Neural cell (in vitro differentiated cells): ENCODE results near the gene CDH20. TPM values are rescaled to one million over a fixed set of nuclear protein-coding genes. Genes with fewer than 3 reads are reported as not detected.

ENCODE experiments used
- H2AFZ ChIP-seq: fragments of 200-600, 300-800 bp; sonication (generic), shearing (Covaris generic); 2 replicates; pipeline ENCODE4 v1.6.0; 2014; ENCODE audit warnings: low read depth, mild to moderate bottlenecking, antibody characterized with exemption, low read length, moderate library complexity
- H3F3A ChIP-seq: fragments of 200-600 bp; shearing (Covaris generic); 2 replicates; pipeline ENCODE4 v1.6.1; 2016; ENCODE audit warnings: mild to moderate bottlenecking, moderate library complexity, mixed read lengths, antibody characterized with exemption, low read length; ENCODE audit not compliant: insufficient read depth, poor library complexity, severe bottlenecking
- H3K27ac ChIP-seq: fragments of 200-600, 300-800 bp; sonication (generic), shearing (Covaris generic); 2 replicates; pipeline ENCODE4 v1.5.1; 2014; ENCODE audit warnings: mild to moderate bottlenecking, low read length, moderate library complexity
- H3K27me3 ChIP-seq: fragments of 300-800, 200-600 bp; sonication (generic), shearing (Covaris generic); 2 replicates; pipeline ENCODE4 v1.6.0; 2014; ENCODE audit warnings: mild to moderate bottlenecking, low read depth, low read length, moderate library complexity; ENCODE audit not compliant: insufficient read depth
- H3K36me3 ChIP-seq: fragments of 300-800, 200-600 bp; sonication (generic), shearing (Covaris generic); 2 replicates; pipeline ENCODE4 v1.5.1; 2014; ENCODE audit warnings: mild to moderate bottlenecking, antibody characterized with exemption, low read length, moderate library complexity; ENCODE audit not compliant: insufficient read depth
- H3K4me2 ChIP-seq: fragments of 300-800, 200-600 bp; sonication (generic), shearing (Covaris generic); 2 replicates; pipeline ENCODE4 v1.6.0; 2014; ENCODE audit warnings: mild to moderate bottlenecking, low read length
- H3K4me3 ChIP-seq: fragments of 300-800, 200-600 bp; sonication (generic), shearing (Covaris generic); 2 replicates; pipeline ENCODE4 v1.5.1; 2014; ENCODE audit warnings: mild to moderate bottlenecking, low read length, moderate library complexity
- H3K79me2 ChIP-seq: fragments of 200-600 bp; shearing (Covaris generic); replicated peaks from 2 replicates; pipeline ENCODE4 v1.6.0; 2014; ENCODE audit warnings: mild to moderate bottlenecking, low read length, moderate library complexity; ENCODE audit not compliant: insufficient read depth
- H3K9ac ChIP-seq: fragments of 300-800, 200-600 bp; sonication (generic), shearing (Covaris generic); 2 replicates; pipeline ENCODE4 v1.6.1; 2016; ENCODE audit warnings: mild to moderate bottlenecking, low read length, mixed read lengths
- H3K9me2 ChIP-seq: fragments of 200-600 bp; shearing (Covaris generic); 2 replicates; pipeline ENCODE4 v1.6.1; 2016; ENCODE audit warnings: mild to moderate bottlenecking, low read length, mixed read lengths; ENCODE audit not compliant: insufficient read depth
- H3K9me3 ChIP-seq: fragments of 200-600, 300-800 bp; sonication (generic), shearing (Covaris generic); 2 replicates; pipeline ENCODE4 v1.6.1; 2016; ENCODE audit warnings: mild to moderate bottlenecking, mixed run types, low read length, moderate library complexity, mixed read lengths
- H4K20me1 ChIP-seq: fragments of 200-600 bp; shearing (Covaris generic); 2 replicates; pipeline ENCODE4 v1.6.1; 2016; ENCODE audit warnings: mild to moderate bottlenecking, mixed run types; ENCODE audit not compliant: insufficient read depth
- EP300 ChIP-seq: fragments of 450-650 bp; conservative IDR thresholded peaks from 2 replicates; pipeline ENCODE4 v1.6.1; 2014; ENCODE audit warnings: antibody characterized with exemption, mild to moderate bottlenecking, moderate library complexity; ENCODE audit not compliant: poor library complexity, severe bottlenecking
- EZH2 ChIP-seq: fragments of 200-600, 300-800 bp; shearing (Covaris generic), sonication (generic); IDR thresholded peaks from 2 replicates; pipeline ENCODE4 v1.6.1; 2014; ENCODE audit warnings: antibody characterized with exemption, low read length, borderline replicate concordance, mild to moderate bottlenecking; ENCODE audit not compliant: insufficient read depth, poor library complexity, severe bottlenecking
- MXI1 ChIP-seq: fragments of 450-650 bp; conservative IDR thresholded peaks from 2 replicates; pipeline ENCODE4 v1.6.1; 2014; ENCODE audit warnings: antibody characterized with exemption, mild to moderate bottlenecking; ENCODE audit not compliant: poor library complexity, severe bottlenecking
- POLR2AphosphoS5 ChIP-seq: IDR thresholded peaks from 2 replicates; pipeline ENCODE4 v1.6.1; 2012
- RAD21 ChIP-seq: fragments of 450-650 bp; conservative IDR thresholded peaks from 2 replicates; pipeline ENCODE4 v1.6.1; 2014; ENCODE audit warnings: antibody characterized with exemption, mild to moderate bottlenecking, moderate library complexity
- SMC3 ChIP-seq: fragments of 450-650 bp; conservative IDR thresholded peaks from 2 replicates; pipeline ENCODE4 v1.6.1; 2014; ENCODE audit warnings: antibody characterized with exemption, mild to moderate bottlenecking, moderate library complexity; ENCODE audit not compliant: poor library complexity
- TAF1 ChIP-seq: IDR thresholded peaks from 2 replicates; pipeline ENCODE4 v1.6.1; 2012; ENCODE audit warnings: low read depth
- polyA plus RNA-seq: library from polyadenylated mRNA; depleted of rRNA; stranded (reverse); fragments of >200 nt; gene quantifications from 2 replicates; pipeline ENCODE4 v1.2.3, GENCODE V29; 2014
- TF ChIP-seq, protein P1 (sequence below): fragments of 450-650 bp; IDR thresholded peaks from 2 replicates; pipeline ENCODE4 v1.5.1; 2014; ENCODE audit warnings: antibody characterized with exemption, mild to moderate bottlenecking, moderate library complexity; ENCODE audit not compliant: poor library complexity, severe bottlenecking
- TF ChIP-seq, protein P2 (sequence below): IDR thresholded peaks from 2 replicates; pipeline ENCODE4 v1.6.1; 2012; ENCODE audit warnings: borderline replicate concordance

Gene CDH20
- polyA plus RNA-seq, 1 donor from 2014 or later: 1.7 TPM

DNA sequence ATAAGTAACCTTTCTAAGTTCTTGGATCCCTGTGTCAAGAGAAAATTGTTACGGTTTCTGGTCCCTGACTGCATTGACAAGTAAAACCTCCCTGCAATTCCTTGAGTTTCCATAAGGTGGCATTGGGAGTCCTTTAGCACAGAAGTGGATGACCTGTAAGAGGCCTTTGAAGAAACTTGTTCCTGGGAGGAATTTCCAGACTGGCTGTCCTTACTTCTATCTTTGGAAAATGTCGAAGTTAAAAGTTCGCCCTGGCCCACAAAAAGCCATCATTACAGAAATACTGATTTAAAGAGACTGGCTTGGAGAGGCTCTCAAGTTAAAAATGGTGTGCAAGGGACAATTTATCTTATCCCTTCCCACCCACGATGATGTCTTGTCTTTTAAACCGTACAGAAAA, 218.4 kb downstream of the CDH20 start:
- Histone ChIP-seq H3K9me3 (no peaks in the 10 kb centered on the region), H3F3A (no peaks in the 10 kb centered on the region), H3K36me3 (no peaks in the 10 kb centered on the region), H3K27ac (no peak overlapping the region), H4K20me1 (no peaks in the 10 kb centered on the region), H3K4me3 (no peak overlapping the region), H3K9ac (no peak overlapping the region), H3K27me3 (no peaks in the 10 kb centered on the region), H2AFZ (no peak overlapping the region), H3K79me2 (no peaks in the 10 kb centered on the region), H3K9me2 (no peaks in the 10 kb centered on the region), H3K4me2 (no peak overlapping the region)
- TF ChIP-seq EZH2: no peak
- no peak for TF ChIP-seq MXI1
- TF ChIP-seq, protein P1, sequence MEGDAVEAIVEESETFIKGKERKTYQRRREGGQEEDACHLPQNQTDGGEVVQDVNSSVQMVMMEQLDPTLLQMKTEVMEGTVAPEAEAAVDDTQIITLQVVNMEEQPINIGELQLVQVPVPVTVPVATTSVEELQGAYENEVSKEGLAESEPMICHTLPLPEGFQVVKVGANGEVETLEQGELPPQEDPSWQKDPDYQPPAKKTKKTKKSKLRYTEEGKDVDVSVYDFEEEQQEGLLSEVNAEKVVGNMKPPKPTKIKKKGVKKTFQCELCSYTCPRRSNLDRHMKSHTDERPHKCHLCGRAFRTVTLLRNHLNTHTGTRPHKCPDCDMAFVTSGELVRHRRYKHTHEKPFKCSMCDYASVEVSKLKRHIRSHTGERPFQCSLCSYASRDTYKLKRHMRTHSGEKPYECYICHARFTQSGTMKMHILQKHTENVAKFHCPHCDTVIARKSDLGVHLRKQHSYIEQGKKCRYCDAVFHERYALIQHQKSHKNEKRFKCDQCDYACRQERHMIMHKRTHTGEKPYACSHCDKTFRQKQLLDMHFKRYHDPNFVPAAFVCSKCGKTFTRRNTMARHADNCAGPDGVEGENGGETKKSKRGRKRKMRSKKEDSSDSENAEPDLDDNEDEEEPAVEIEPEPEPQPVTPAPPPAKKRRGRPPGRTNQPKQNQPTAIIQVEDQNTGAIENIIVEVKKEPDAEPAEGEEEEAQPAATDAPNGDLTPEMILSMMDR: peak; percentile 80
- TF ChIP-seq TAF1: no peak
- no peak for TF ChIP-seq POLR2AphosphoS5
- peak; percentile 79 for TF ChIP-seq RAD21
- TF ChIP-seq EP300: no peak
- TF ChIP-seq, protein P2, sequence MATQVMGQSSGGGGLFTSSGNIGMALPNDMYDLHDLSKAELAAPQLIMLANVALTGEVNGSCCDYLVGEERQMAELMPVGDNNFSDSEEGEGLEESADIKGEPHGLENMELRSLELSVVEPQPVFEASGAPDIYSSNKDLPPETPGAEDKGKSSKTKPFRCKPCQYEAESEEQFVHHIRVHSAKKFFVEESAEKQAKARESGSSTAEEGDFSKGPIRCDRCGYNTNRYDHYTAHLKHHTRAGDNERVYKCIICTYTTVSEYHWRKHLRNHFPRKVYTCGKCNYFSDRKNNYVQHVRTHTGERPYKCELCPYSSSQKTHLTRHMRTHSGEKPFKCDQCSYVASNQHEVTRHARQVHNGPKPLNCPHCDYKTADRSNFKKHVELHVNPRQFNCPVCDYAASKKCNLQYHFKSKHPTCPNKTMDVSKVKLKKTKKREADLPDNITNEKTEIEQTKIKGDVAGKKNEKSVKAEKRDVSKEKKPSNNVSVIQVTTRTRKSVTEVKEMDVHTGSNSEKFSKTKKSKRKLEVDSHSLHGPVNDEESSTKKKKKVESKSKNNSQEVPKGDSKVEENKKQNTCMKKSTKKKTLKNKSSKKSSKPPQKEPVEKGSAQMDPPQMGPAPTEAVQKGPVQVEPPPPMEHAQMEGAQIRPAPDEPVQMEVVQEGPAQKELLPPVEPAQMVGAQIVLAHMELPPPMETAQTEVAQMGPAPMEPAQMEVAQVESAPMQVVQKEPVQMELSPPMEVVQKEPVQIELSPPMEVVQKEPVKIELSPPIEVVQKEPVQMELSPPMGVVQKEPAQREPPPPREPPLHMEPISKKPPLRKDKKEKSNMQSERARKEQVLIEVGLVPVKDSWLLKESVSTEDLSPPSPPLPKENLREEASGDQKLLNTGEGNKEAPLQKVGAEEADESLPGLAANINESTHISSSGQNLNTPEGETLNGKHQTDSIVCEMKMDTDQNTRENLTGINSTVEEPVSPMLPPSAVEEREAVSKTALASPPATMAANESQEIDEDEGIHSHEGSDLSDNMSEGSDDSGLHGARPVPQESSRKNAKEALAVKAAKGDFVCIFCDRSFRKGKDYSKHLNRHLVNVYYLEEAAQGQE: no peak
- TF ChIP-seq SMC3: peak; percentile 88

DNA sequence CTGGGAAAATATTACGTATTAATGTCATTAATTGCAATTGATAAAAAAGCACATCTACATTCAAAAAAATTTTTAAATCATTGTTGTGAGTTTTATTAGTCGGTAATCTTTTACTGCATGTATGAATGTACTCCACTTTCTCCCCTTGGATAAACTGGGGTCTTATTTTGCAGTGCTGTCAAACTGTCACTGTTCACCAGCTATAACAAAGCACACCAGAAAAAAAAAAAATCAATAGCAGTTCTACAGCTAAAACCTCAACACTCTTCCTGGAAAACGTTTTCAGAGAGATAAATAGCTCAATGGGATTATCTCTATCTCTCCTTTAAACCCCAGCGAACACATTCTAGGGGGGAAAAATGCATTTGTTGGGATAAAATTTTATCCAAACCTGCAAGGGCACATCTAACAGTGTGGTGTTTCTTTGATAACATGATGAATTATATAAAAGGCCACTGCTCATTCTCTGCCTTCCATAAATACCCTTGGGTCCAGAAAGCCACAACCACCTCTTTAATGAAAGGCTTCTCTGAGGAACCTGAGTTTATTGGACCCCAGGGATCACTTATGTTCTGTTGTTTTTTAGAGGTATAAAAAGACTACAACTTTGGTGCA, 219.9 kb downstream of the CDH20 start:
- no peaks in the 10 kb centered on the region for H3K36me3 ChIP-seq
- peak overlapping the region; percentile 17 for H3K27ac ChIP-seq
- no peaks in the 10 kb centered on the region for H3K9me3 ChIP-seq
- no peak overlapping the region for H3K9ac ChIP-seq
- no peaks in the 10 kb centered on the region for H3K9me2 ChIP-seq
- no peaks in the 10 kb centered on the region for H3K27me3 ChIP-seq
- no peaks in the 10 kb centered on the region for H3K79me2 ChIP-seq
- H3K4me3 ChIP-seq: no peak overlapping the region
- H2AFZ ChIP-seq: no peak overlapping the region
- no peak overlapping the region for H3K4me2 ChIP-seq
- TF ChIP-seq SMC3: no peak
- peak; percentile 52 for TF ChIP-seq EP300
- no peaks in the 10 kb centered on the region for H4K20me1 ChIP-seq
- no peaks in the 10 kb centered on the region for H3F3A ChIP-seq
